ENCODE data around the gene GALNT5.
A peak's percentile ranks its signal among the peaks of the same experiment; 100 is the strongest.

GALNT5 gene

GRCh38 chr2:157228946-157229345 lies 28.6 kb upstream of the GALNT5 start:
- H3K27me3 ChIP-seq (ENCODE audit: control insufficient read depth, insufficient read depth, low read length) = no peaks in the 10 kb centered on the region
- H3K9me3 ChIP-seq (ENCODE audit: control insufficient read depth, insufficient read depth, low read length) = no peaks in the 10 kb centered on the region
- no peak overlapping the region for H3K4me3 ChIP-seq (ENCODE audit: low read depth, low read length)
- H3K4me1 ChIP-seq (ENCODE audit: control insufficient read depth, insufficient read depth, low read length) = no peaks in the 10 kb centered on the region
- H3K27ac ChIP-seq (ENCODE audit: low read depth, low read length) = no peak overlapping the region
- no peaks in the 10 kb centered on the region for H3K36me3 ChIP-seq (ENCODE audit: control insufficient read depth, insufficient read depth, low read length)
- H3K9ac ChIP-seq (ENCODE audit: low read depth, low read length) = no peak overlapping the region

GRCh38 chr2:157229572-157229971 lies 27.9 kb upstream of the GALNT5 start:
- no peaks in the 10 kb centered on the region for H3K27me3 ChIP-seq (ENCODE audit: control insufficient read depth, insufficient read depth, low read length)
- H3K36me3 ChIP-seq (ENCODE audit: control insufficient read depth, insufficient read depth, low read length) = no peaks in the 10 kb centered on the region
- no peak overlapping the region for H3K4me3 ChIP-seq (ENCODE audit: low read depth, low read length)
- no peak overlapping the region for H3K27ac ChIP-seq (ENCODE audit: low read depth, low read length)
- no peaks in the 10 kb centered on the region for H3K4me1 ChIP-seq (ENCODE audit: control insufficient read depth, insufficient read depth, low read length)
- H3K9ac ChIP-seq (ENCODE audit: low read depth, low read length) = no peak overlapping the region
- H3K9me3 ChIP-seq (ENCODE audit: control insufficient read depth, insufficient read depth, low read length) = no peaks in the 10 kb centered on the region

- no peak overlapping the region for H3K27ac ChIP-seq (ENCODE audit: low read depth, low read length)
- no peaks in the 10 kb centered on the region for H3K27me3 ChIP-seq (ENCODE audit: control insufficient read depth, insufficient read depth, low read length)
- no peak overlapping the region for H3K4me3 ChIP-seq (ENCODE audit: low read depth, low read length)
- no peaks in the 10 kb centered on the region for H3K36me3 ChIP-seq (ENCODE audit: control insufficient read depth, insufficient read depth, low read length)
- no peaks in the 10 kb centered on the region for H3K9me3 ChIP-seq (ENCODE audit: control insufficient read depth, insufficient read depth, low read length)
- H3K9ac ChIP-seq (ENCODE audit: low read depth, low read length) = no peak overlapping the region
- H3K4me1 ChIP-seq (ENCODE audit: control insufficient read depth, insufficient read depth, low read length) = no peaks in the 10 kb centered on the region
Measured at GRCh38 chr2:157231476-157231875, 26.0 kb upstream of the GALNT5 start.

- Histone ChIP-seq H3K27ac (ENCODE audit: low read depth, low read length) (no peak overlapping the region), H3K36me3 (ENCODE audit: control insufficient read depth, insufficient read depth, low read length) (no peaks in the 10 kb centered on the region), H3K9me3 (ENCODE audit: control insufficient read depth, insufficient read depth, low read length) (no peaks in the 10 kb centered on the region), H3K27me3 (ENCODE audit: control insufficient read depth, insufficient read depth, low read length) (no peaks in the 10 kb centered on the region), H3K4me1 (ENCODE audit: control insufficient read depth, insufficient read depth, low read length) (no peaks in the 10 kb centered on the region), H3K9ac (ENCODE audit: low read depth, low read length) (no peak overlapping the region), H3K4me3 (ENCODE audit: low read depth, low read length) (no peak overlapping the region)
Measured at GRCh38 chr2:157233506-157233905, 24.0 kb upstream of the GALNT5 start.

GRCh38 chr2:157236404-157236803 lies 21.1 kb upstream of the GALNT5 start:
- Histone ChIP-seq H3K36me3 (ENCODE audit: control insufficient read depth, insufficient read depth, low read length) (no peaks in the 10 kb centered on the region), H3K4me3 (ENCODE audit: low read depth, low read length) (no peak overlapping the region), H3K27ac (ENCODE audit: low read depth, low read length) (no peak overlapping the region), H3K9me3 (ENCODE audit: control insufficient read depth, insufficient read depth, low read length) (no peaks in the 10 kb centered on the region), H3K4me1 (ENCODE audit: control insufficient read depth, insufficient read depth, low read length) (no peaks in the 10 kb centered on the region), H3K27me3 (ENCODE audit: control insufficient read depth, insufficient read depth, low read length) (no peaks in the 10 kb centered on the region), H3K9ac (ENCODE audit: low read depth, low read length) (no peak overlapping the region)

GRCh38 chr2:157238296-157238695 lies 19.2 kb upstream of the GALNT5 start:
- Histone ChIP-seq H3K36me3 (ENCODE audit: control insufficient read depth, insufficient read depth, low read length) (no peaks in the 10 kb centered on the region), H3K9me3 (ENCODE audit: control insufficient read depth, insufficient read depth, low read length) (no peaks in the 10 kb centered on the region), H3K9ac (ENCODE audit: low read depth, low read length) (no peak overlapping the region), H3K27me3 (ENCODE audit: control insufficient read depth, insufficient read depth, low read length) (no peaks in the 10 kb centered on the region), H3K4me1 (ENCODE audit: control insufficient read depth, insufficient read depth, low read length) (no peaks in the 10 kb centered on the region), H3K4me3 (ENCODE audit: low read depth, low read length) (no peak overlapping the region), H3K27ac (ENCODE audit: low read depth, low read length) (no peak overlapping the region)

- H3K9me3 ChIP-seq (ENCODE audit: control insufficient read depth, insufficient read depth, low read length) = no peaks in the 10 kb centered on the region
- H3K27me3 ChIP-seq (ENCODE audit: control insufficient read depth, insufficient read depth, low read length) = no peaks in the 10 kb centered on the region
- H3K4me1 ChIP-seq (ENCODE audit: control insufficient read depth, insufficient read depth, low read length) = peaks cover 28% of the 10 kb centered on the region
- no peak overlapping the region for H3K27ac ChIP-seq (ENCODE audit: low read depth, low read length)
- H3K4me3 ChIP-seq (ENCODE audit: low read depth, low read length) = no peak overlapping the region
- no peak overlapping the region for H3K9ac ChIP-seq (ENCODE audit: low read depth, low read length)
- no peaks in the 10 kb centered on the region for H3K36me3 ChIP-seq (ENCODE audit: control insufficient read depth, insufficient read depth, low read length)
Measured at GRCh38 chr2:157244691-157245090, 12.8 kb upstream of the GALNT5 start.

GRCh38 chr2:157245144-157245840 lies 12.2 kb upstream of the GALNT5 start:
- peaks cover 28% of the 10 kb centered on the region for H3K4me1 ChIP-seq (ENCODE audit: control insufficient read depth, insufficient read depth, low read length)
- no peaks in the 10 kb centered on the region for H3K27me3 ChIP-seq (ENCODE audit: control insufficient read depth, insufficient read depth, low read length)
- no peak overlapping the region for H3K4me3 ChIP-seq (ENCODE audit: low read depth, low read length)
- H3K27ac ChIP-seq (ENCODE audit: low read depth, low read length) = no peak overlapping the region
- no peaks in the 10 kb centered on the region for H3K36me3 ChIP-seq (ENCODE audit: control insufficient read depth, insufficient read depth, low read length)
- no peaks in the 10 kb centered on the region for H3K9me3 ChIP-seq (ENCODE audit: control insufficient read depth, insufficient read depth, low read length)
- no peak overlapping the region for H3K9ac ChIP-seq (ENCODE audit: low read depth, low read length)

- H3K27ac ChIP-seq (ENCODE audit: low read depth, low read length) = peak overlapping the region; percentile 79
- no peaks in the 10 kb centered on the region for H3K36me3 ChIP-seq (ENCODE audit: control insufficient read depth, insufficient read depth, low read length)
- peak overlapping the region; percentile 14; the same call in 1 of the 2 replicates for H3K9ac ChIP-seq (ENCODE audit: low read depth, low read length)
- peaks cover 28% of the 10 kb centered on the region for H3K4me1 ChIP-seq (ENCODE audit: control insufficient read depth, insufficient read depth, low read length)
- no peaks in the 10 kb centered on the region for H3K27me3 ChIP-seq (ENCODE audit: control insufficient read depth, insufficient read depth, low read length)
- no peaks in the 10 kb centered on the region for H3K9me3 ChIP-seq (ENCODE audit: control insufficient read depth, insufficient read depth, low read length)
- no peak overlapping the region for H3K4me3 ChIP-seq (ENCODE audit: low read depth, low read length)
Measured at GRCh38 chr2:157245846-157246764, 11.4 kb upstream of the GALNT5 start.

- no peaks in the 10 kb centered on the region for H3K27me3 ChIP-seq (ENCODE audit: control insufficient read depth, insufficient read depth, low read length)
- no peak overlapping the region for H3K4me3 ChIP-seq (ENCODE audit: low read depth, low read length)
- H3K4me1 ChIP-seq (ENCODE audit: control insufficient read depth, insufficient read depth, low read length) = peaks cover 28% of the 10 kb centered on the region
- peak overlapping the region; percentile 14; the same call in 1 of the 2 replicates for H3K9ac ChIP-seq (ENCODE audit: low read depth, low read length)
- no peaks in the 10 kb centered on the region for H3K9me3 ChIP-seq (ENCODE audit: control insufficient read depth, insufficient read depth, low read length)
- H3K36me3 ChIP-seq (ENCODE audit: control insufficient read depth, insufficient read depth, low read length) = no peaks in the 10 kb centered on the region
- H3K27ac ChIP-seq (ENCODE audit: low read depth, low read length) = peak overlapping the region; percentile 79
Measured at GRCh38 chr2:157246765-157247407, 10.6 kb upstream of the GALNT5 start.

GRCh38 chr2:157250836-157251235 lies 6.7 kb upstream of the GALNT5 start:
- Histone ChIP-seq H3K9ac (ENCODE audit: low read depth, low read length) (no peak overlapping the region), H3K9me3 (ENCODE audit: control insufficient read depth, insufficient read depth, low read length) (no peaks in the 10 kb centered on the region), H3K4me3 (ENCODE audit: low read depth, low read length) (no peak overlapping the region), H3K27me3 (ENCODE audit: control insufficient read depth, insufficient read depth, low read length) (no peaks in the 10 kb centered on the region), H3K4me1 (ENCODE audit: control insufficient read depth, insufficient read depth, low read length) (peaks cover 15% of the 10 kb centered on the region), H3K27ac (ENCODE audit: low read depth, low read length) (no peak overlapping the region), H3K36me3 (ENCODE audit: control insufficient read depth, insufficient read depth, low read length) (no peaks in the 10 kb centered on the region)

All from HUES48 (cell line).